Right cardiac atrium (tissue), 5 donors: Measurements from ENCODE around the gene SLC17A3. TPM values are rescaled to one million over a fixed set of nuclear protein-coding genes. Genes with fewer than 3 reads are reported as not detected.
A peak's percentile ranks its signal among the peaks of the same experiment; 100 is the strongest.

Experiments used
- ATAC-seq, 2 donors: fragments of 200-7000 bp; cut with Tn5 transposase; one replicate each; pipeline versions ENCODE4 v1.8.0 to v1.9.1; 2020; ENCODE audit warnings: moderate library complexity in 2 of 2, mild to moderate bottlenecking in 1 of 2
- DNase-seq, 3 donors: peaks; one replicate each; pipeline ENCODE4 v3.0.0-alpha.2; 2020
- H3K27ac ChIP-seq: one replicate; pipeline ENCODE4 v1.5.1; 2013; ENCODE audit warnings: mild to moderate bottlenecking, low read length, control low read depth, moderate library complexity
- H3K27me3 ChIP-seq: one replicate; pipeline ENCODE4 v1.6.1; 2013; ENCODE audit not compliant: control insufficient read depth, insufficient read depth
- H3K4me1 ChIP-seq: one replicate; pipeline ENCODE4 v1.6.1; 2013; ENCODE audit warnings: low read length; ENCODE audit not compliant: control insufficient read depth, insufficient read depth
- H3K4me3 ChIP-seq: one replicate; pipeline ENCODE4 v1.5.1; 2013; ENCODE audit warnings: low read length, control low read depth
- H3K9me3 ChIP-seq: one replicate; pipeline ENCODE4 v1.6.1; 2013; ENCODE audit warnings: low read length; ENCODE audit not compliant: control insufficient read depth
- WGBS: extraction: QIAGEN DNeasy Blood & Tissue Kit; methylation state at CpG from one replicate; pipeline ENCODE4 v1.1.7; 2013; 5-methylcytosine and 5-hydroxymethylcytosine counted together
- intact Hi-C, 4 donors: fragments of 100-400 bp; cut with DNase I; formaldehyde crosslinking; loops; one replicate each; pipeline versions ENCODE4 v1.11.0 to v1.14.0; 2022 to 2023
- polyA plus RNA-seq: library from polyadenylated mRNA; stranded (reverse); fragments of 200-250 nt; gene quantifications from one replicate; pipeline ENCODE4 v1.2.3, GENCODE V29; 2013
- total RNA-seq, 4 donors: library from RNA; stranded (reverse); fragmentation: NEBNext Ultra II Directional; extraction: Animal tissue kit (Norgen Biotek cat#: 25700); gene quantifications; one replicate each; pipeline ENCODE4 v1.2.1, GENCODE V29; 2021
- donor health status: healthy with polysubstance abuse.
- donor health status: DM: no; HTN: yes; CAD: no.
- donor health status: DM: no; HTN: no; CAD: no.
- donor health status: DM: no; HTN: yes; CAD: no; lungs with severe emphysema.
- donor health status: DM: yes; HTN: yes; CAD: no.

Gene SLC17A3
- total and polyA plus RNA-seq, 5 donors: 0.34 TPM; not detected in 4

- intact Hi-C loops: no loop called here
- Histone ChIP-seq H3K27ac (no peak overlapping the region), H3K4me1 (no peaks in the 10 kb centered on the region), H3K9me3 (no peaks in the 10 kb centered on the region), H3K4me3 (no peak overlapping the region), H3K27me3 (no peaks in the 10 kb centered on the region)
- WGBS: 52% methylated on average over 5 of the region's 5 CpGs
- DNase-seq: no peak
- peak; percentile 71 to 85 for ATAC-seq
Measured at GRCh38 chr6:25889877-25890853, 16.1 kb upstream of the SLC17A3 start.

- H3K27me3 ChIP-seq: no peaks in the 10 kb centered on the region
- no peak overlapping the region for H3K4me3 ChIP-seq
- H3K27ac ChIP-seq: no peak overlapping the region
- DNase-seq (no peak), ATAC-seq (no peak)
- H3K9me3 ChIP-seq: no peaks in the 10 kb centered on the region
- H3K4me1 ChIP-seq: no peaks in the 10 kb centered on the region
- 82% methylated on average over 2 of the region's 2 CpGs for WGBS
- intact Hi-C loops: no loop called here
Measured at GRCh38 chr6:25888626-25889025, 14.6 kb upstream of the SLC17A3 start.

GRCh38 chr6:25886066-25886465 lies 12.0 kb upstream of the SLC17A3 start:
- Histone ChIP-seq H3K27ac (no peak overlapping the region), H3K9me3 (no peaks in the 10 kb centered on the region), H3K4me1 (no peaks in the 10 kb centered on the region), H3K27me3 (no peaks in the 10 kb centered on the region), H3K4me3 (no peak overlapping the region)
- 89% methylated on average over 2 of the region's 2 CpGs for WGBS
- no peak for ATAC-seq
- intact Hi-C loops: no loop called here
- DNase-seq: no peak

- WGBS: 68% methylated on average over 2 of the region's 2 CpGs
Measured at GRCh38 chr6:25883991-25884390, 9.9 kb upstream of the SLC17A3 start.

GRCh38 chr6:25883536-25883935 lies 9.5 kb upstream of the SLC17A3 start:
- no peak overlapping the region for H3K4me3 ChIP-seq
- intact Hi-C loops: no loop called here
- H3K9me3 ChIP-seq: no peaks in the 10 kb centered on the region
- 85% methylated on average over 1 of the region's 1 CpG for WGBS
- H3K4me1 ChIP-seq: no peaks in the 10 kb centered on the region
- no peak overlapping the region for H3K27ac ChIP-seq
- DNase-seq: no peak
- no peak for ATAC-seq
- H3K27me3 ChIP-seq: no peaks in the 10 kb centered on the region

More at GRCh38 chr6:25883991-25884390, 9.9 kb upstream of the SLC17A3 start:
- ATAC-seq (peak; percentile 33 to 59), DNase-seq (no peak)
- Histone ChIP-seq H3K27me3 (no peaks in the 10 kb centered on the region), H3K4me3 (no peak overlapping the region), H3K27ac (no peak overlapping the region), H3K4me1 (no peaks in the 10 kb centered on the region), H3K9me3 (no peaks in the 10 kb centered on the region)
- intact Hi-C loops: no loop called here

GRCh38 chr6:25882051-25882496 lies 8.0 kb upstream of the SLC17A3 start:
- WGBS: 56% methylated on average over 28 of the region's 28 CpGs
- intact Hi-C loops: no loop called here
- H3K9me3 ChIP-seq: no peaks in the 10 kb centered on the region
- H3K4me1 ChIP-seq: no peaks in the 10 kb centered on the region
- H3K27ac ChIP-seq: no peak overlapping the region
- H3K27me3 ChIP-seq: no peaks in the 10 kb centered on the region
- ATAC-seq (peak; percentile 33 to 69), DNase-seq (peak; percentile 18 to 54 (median 35))
- no peak overlapping the region for H3K4me3 ChIP-seq

- Histone ChIP-seq H3K4me3 (no peak overlapping the region), H3K4me1 (no peaks in the 10 kb centered on the region), H3K9me3 (no peaks in the 10 kb centered on the region), H3K27ac (no peak overlapping the region), H3K27me3 (no peaks in the 10 kb centered on the region)
- intact Hi-C loops: no loop called here
- WGBS: 87% methylated on average over 4 of the region's 4 CpGs
- DNase-seq (no peak), ATAC-seq (no peak)
Measured at GRCh38 chr6:25880601-25881000, 6.6 kb upstream of the SLC17A3 start.

- Histone ChIP-seq H3K4me1 (no peaks in the 10 kb centered on the region), H3K4me3 (no peak overlapping the region), H3K27ac (no peak overlapping the region), H3K9me3 (no peaks in the 10 kb centered on the region), H3K27me3 (no peaks in the 10 kb centered on the region)
- WGBS: 97% methylated on average over 2 of the region's 2 CpGs
- intact Hi-C loops: no loop called here
- ATAC-seq: no peak
- DNase-seq: no peak
Measured at GRCh38 chr6:25878721-25879322, 4.8 kb upstream of the SLC17A3 start.

GRCh38 chr6:25875926-25876602 lies 2.0 kb upstream of the SLC17A3 start:
- H3K4me1 ChIP-seq: no peaks in the 10 kb centered on the region
- no peaks in the 10 kb centered on the region for H3K27me3 ChIP-seq
- WGBS: 75% methylated on average over 3 of the region's 3 CpGs
- H3K4me3 ChIP-seq: no peak overlapping the region
- DNase-seq (no peak), ATAC-seq (no peak)
- H3K27ac ChIP-seq: no peak overlapping the region
- no peaks in the 10 kb centered on the region for H3K9me3 ChIP-seq
- intact Hi-C loops: no loop called here

- Histone ChIP-seq H3K9me3 (no peaks in the 10 kb centered on the region), H3K27ac (no peak overlapping the region), H3K27me3 (no peaks in the 10 kb centered on the region), H3K4me1 (no peaks in the 10 kb centered on the region), H3K4me3 (no peak overlapping the region)
- ATAC-seq: no peak
- intact Hi-C loops: no loop called here
- 74% methylated on average over 3 of the region's 3 CpGs for WGBS
- no peak for DNase-seq
Measured at GRCh38 chr6:25875563-25875905, 1.5 kb upstream of the SLC17A3 start.
